Upper lobe of left lung (tissue), 6 donors: ENCODE results near the gene SEMA3G. TPM values are rescaled to one million over a fixed set of nuclear protein-coding genes. Genes with fewer than 3 reads are reported as not detected.

Experiments
- ATAC-seq, 2 donors: fragments of 200-7000 bp; cut with Tn5 transposase; one replicate each; pipeline ENCODE4 v1.9.1; 2022; ENCODE audit warnings: mild to moderate bottlenecking in 2 of 2, moderate library complexity in 2 of 2; ENCODE audit not compliant: low FRiP score in 2 of 2
- DNase-seq, 2 donors: peaks; one replicate each; pipeline ENCODE4 v3.0.0-alpha.2; 2019 to 2020
- H3K27ac ChIP-seq, 4 donors: fragments of 200-600 bp; sonication (generic); one replicate each; pipeline ENCODE4 v1.5.1; 2016 to 2019
- H3K27me3 ChIP-seq, 4 donors: fragments of 200-600 bp; sonication (generic); one replicate each; pipeline ENCODE4 v1.5.1; 2017 to 2019
- H3K36me3 ChIP-seq, 4 donors: fragments of 200-600 bp; sonication (generic); one replicate each; pipeline ENCODE4 v1.5.1; 2016 to 2019
- H3K4me1 ChIP-seq, 4 donors: fragments of 200-600 bp; sonication (generic); one replicate each; pipeline ENCODE4 v1.5.1; 2018 to 2019
- H3K4me3 ChIP-seq, 4 donors: fragments of 200-600 bp; sonication (generic); one replicate each; pipeline ENCODE4 v1.5.1; 2017 to 2019; ENCODE audit warnings: mild to moderate bottlenecking in 2 of 4, moderate library complexity in 1 of 4
- H3K9me3 ChIP-seq, 4 donors: fragments of 200-600 bp; sonication (generic); one replicate each; pipeline ENCODE4 v1.5.1; 2018 to 2019
- EP300 ChIP-seq, 4 donors: sonication (generic); formaldehyde crosslinking; IDR thresholded peaks; one replicate each; pipeline ENCODE4 v1.5.1; 2017; ENCODE audit warnings: antibody characterized with exemption in 4 of 4, control low read depth in 2 of 4
- POLR2A ChIP-seq, 4 donors: fragments of 450-650 bp; IDR thresholded peaks; one replicate each; pipeline ENCODE4 v1.5.1; 2016 to 2017; ENCODE audit warnings: antibody characterized with exemption in 4 of 4, mild to moderate bottlenecking in 2 of 4
- POLR2AphosphoS5 ChIP-seq, 2 donors: sonication (generic); formaldehyde crosslinking; IDR thresholded peaks; one replicate each; pipeline ENCODE4 v1.5.1; 2017; ENCODE audit warnings: antibody characterized with exemption in 2 of 2
- WGBS, 2 donors: methylation state at CpG; one replicate each; pipeline ENCODE4 v1.1.5; 2017 to 2018; 5-methylcytosine and 5-hydroxymethylcytosine counted together
- total RNA-seq, 6 donors: library from RNA; depleted of rRNA in 4 of 6; stranded (reverse); fragments of >200 nt in 4 of 6; gene quantifications; one replicate each; pipeline versions ENCODE4 v1.1.0 to v1.2.1, GENCODE V29; 2016 to 2021
- TF ChIP-seq, protein P1 (sequence below), 6 experiments: fragments of 450-650 bp in 4 of 6; fragments of 200-600 bp in 2 of 6; sonication (generic) in 2 of 6; IDR thresholded peaks; one replicate each; pipeline ENCODE4 v1.5.1; 2016 to 2019; ENCODE audit warnings: antibody characterized with exemption in 6 of 6
- donor health status: DM: no; HTN: no; CAD: no; lungs with moderate emphysema.
- donor health status: DM: no; HTN: yes; CAD: no; lungs with severe emphysema.

SEMA3G gene
- 10 to 100 TPM in 5 of 6 donors, 1 to 10 TPM in 1; 5.1 to 69.0 (median 20.7) TPM for total RNA-seq

DNA sequence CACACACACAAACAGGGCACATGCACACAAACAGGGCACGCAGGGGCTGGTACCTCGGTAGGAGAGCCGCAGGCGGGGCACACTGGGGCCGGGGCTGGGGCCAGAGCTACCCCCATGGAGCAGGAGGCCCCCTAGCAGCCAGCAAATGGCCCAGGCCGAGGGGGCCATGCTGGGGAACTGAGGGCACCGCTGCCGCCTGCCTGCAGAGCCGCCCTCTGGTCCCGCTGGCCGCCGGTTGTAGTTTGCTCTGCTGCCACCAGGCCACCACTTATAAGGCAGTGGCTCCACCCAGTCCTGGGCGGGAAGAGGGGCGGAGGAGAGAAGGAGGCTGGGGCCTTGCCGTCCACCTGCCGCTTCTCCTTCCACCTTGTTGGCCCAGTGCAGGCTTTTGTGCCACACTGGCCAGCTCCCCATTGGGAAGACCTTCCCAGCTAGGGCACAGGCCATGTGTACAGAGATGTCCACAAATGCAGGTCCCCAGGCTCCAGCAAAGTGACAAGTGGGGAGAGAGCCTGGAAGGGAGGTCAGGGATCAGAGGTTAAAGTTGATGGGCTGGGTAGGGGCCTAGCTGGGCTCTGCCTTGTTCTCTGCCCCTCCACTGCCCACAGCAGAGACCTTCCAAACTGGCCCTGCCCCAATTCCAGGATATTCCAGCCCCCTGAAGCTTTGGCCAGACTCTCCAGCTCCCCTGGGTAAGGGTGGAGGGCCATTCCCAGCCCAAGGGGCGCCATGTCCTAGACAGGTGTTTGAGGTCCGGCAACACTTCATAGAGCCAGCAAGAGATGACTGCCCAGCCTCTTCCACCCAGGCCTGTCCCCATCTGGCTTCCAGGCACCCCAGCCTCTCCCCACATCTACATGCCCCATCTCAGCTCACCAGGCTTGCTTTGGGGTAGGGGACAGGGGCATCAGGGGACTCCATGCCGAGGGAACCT is at the start of gene SEMA3G:
TSS of gene SEMA3G (minus strand) at position 244 of the 934 bp plus-strand sequence. CDS start at position 168, 76 bp downstream.
- DNase-seq (peak; percentile 90), ATAC-seq (peak; percentile 77 to 83)
- peaks cover 12 to 27% (median 20%) of the 10 kb centered on the region in 4 donors for H3K4me1 ChIP-seq
- no peaks in the 10 kb centered on the region for H3K36me3 ChIP-seq
- WGBS, 2 donors, result 16 to 51% methylated on average over 4 to 17 of the region's 19 CpGs
- TF ChIP-seq POLR2AphosphoS5 (IDR thresholded peaks at IDR 0.05) (peak; percentile 23 to 83), EP300 (IDR thresholded peaks at IDR 0.05) (no peak), POLR2A (IDR thresholded peaks at IDR 0.05) (peak in 2 of 4 donors; percentile 63 to 67)
- TF ChIP-seq, protein P1, sequence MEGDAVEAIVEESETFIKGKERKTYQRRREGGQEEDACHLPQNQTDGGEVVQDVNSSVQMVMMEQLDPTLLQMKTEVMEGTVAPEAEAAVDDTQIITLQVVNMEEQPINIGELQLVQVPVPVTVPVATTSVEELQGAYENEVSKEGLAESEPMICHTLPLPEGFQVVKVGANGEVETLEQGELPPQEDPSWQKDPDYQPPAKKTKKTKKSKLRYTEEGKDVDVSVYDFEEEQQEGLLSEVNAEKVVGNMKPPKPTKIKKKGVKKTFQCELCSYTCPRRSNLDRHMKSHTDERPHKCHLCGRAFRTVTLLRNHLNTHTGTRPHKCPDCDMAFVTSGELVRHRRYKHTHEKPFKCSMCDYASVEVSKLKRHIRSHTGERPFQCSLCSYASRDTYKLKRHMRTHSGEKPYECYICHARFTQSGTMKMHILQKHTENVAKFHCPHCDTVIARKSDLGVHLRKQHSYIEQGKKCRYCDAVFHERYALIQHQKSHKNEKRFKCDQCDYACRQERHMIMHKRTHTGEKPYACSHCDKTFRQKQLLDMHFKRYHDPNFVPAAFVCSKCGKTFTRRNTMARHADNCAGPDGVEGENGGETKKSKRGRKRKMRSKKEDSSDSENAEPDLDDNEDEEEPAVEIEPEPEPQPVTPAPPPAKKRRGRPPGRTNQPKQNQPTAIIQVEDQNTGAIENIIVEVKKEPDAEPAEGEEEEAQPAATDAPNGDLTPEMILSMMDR (IDR thresholded peaks at IDR 0.05), result peak; percentile 68 to 96 (median 92)
- H3K4me3 ChIP-seq, result peak within 1 kb of the TSS; percentile 26 to 58 (median 46)
- no peaks in the 10 kb centered on the region for H3K9me3 ChIP-seq
- H3K27ac ChIP-seq, result peak within 1 kb of the TSS; percentile 32 to 78 (median 56)
- H3K27me3 ChIP-seq, result no peaks in the 10 kb centered on the region

GRCh38 chr3:52494445-52494844 is 49.5 kb upstream of the SEMA3G start:
- ATAC-seq, result no peak
- WGBS, 2 donors, result 82 to 89% methylated on average over 7 of the region's 7 CpGs
- peak overlapping the region; percentile 76 to 84 (median 80) for H3K27ac ChIP-seq

DNA sequence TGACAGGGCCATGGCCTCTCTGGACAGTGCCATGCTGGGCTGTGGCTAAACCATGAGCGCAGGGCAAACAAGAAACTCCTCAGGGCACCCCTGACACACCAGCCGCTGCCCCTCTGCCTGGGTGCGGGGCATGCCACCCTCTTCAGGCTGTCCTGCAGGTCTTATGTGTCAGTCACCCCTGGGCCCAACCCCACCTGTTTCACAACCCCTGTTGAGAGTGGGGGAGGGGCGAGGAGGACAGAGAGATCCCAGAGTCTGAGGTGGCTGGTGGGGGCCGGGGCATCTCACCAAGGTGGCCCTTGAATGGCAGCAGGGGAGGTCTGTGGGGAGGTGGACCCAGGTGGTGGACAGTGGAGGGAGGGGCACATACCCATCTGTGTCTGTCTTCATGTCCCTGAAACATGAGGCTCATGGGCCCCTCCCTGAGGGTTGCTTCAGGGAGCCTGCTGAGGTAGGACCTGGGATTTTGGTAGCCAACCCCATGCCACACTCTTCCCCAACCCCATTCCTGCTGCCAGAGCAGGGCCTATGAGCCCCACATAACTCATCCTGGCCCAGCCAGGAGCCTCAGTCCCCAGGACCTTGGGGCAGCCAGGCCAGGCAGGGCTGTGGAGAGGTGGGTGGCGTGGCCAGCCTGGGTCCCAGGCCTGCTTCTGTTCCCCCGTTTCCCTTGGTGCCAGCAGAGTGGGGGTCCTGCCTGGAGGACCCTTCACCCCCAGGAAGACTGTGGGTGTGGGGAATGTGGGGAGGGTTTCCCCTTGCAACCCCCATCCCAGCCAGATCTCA is 48.5 kb upstream of the SEMA3G start:
- no peak for TF ChIP-seq POLR2A (IDR thresholded peaks at IDR 0.05)
- no peak for TF ChIP-seq POLR2AphosphoS5 (IDR thresholded peaks at IDR 0.05)
- TF ChIP-seq EP300 (IDR thresholded peaks at IDR 0.05), result no peak
- TF ChIP-seq, protein P1 (IDR thresholded peaks at IDR 0.05), result no peak
- DNase-seq (peak; percentile 37 to 70), ATAC-seq (no peak)
- H3K36me3 ChIP-seq, result peaks cover 24 to 49% (median 44%) of the 10 kb centered on the region in 4 donors
- peak overlapping the region in 2 of 4 donors; percentile 52 to 83 for H3K27ac ChIP-seq
- 83 to 100% methylated on average over 2 to 7 of the region's 7 CpGs for WGBS, 2 donors
- H3K9me3 ChIP-seq, result no peaks in the 10 kb centered on the region
- no peaks in the 10 kb centered on the region for H3K27me3 ChIP-seq
- H3K4me3 ChIP-seq, result no peak overlapping the region
- peaks cover 57 to 83% (median 70%) of the 10 kb centered on the region in 4 donors for H3K4me1 ChIP-seq

More at GRCh38 chr3:52494445-52494844, 49.5 kb upstream of the SEMA3G start:
- Histone ChIP-seq H3K4me1 (peaks cover 63 to 83% (median 69%) of the 10 kb centered on the region in 4 donors), H3K4me3 (no peak overlapping the region), H3K27me3 (no peaks in the 10 kb centered on the region), H3K9me3 (no peaks in the 10 kb centered on the region), H3K36me3 (peaks cover 19 to 39% (median 34%) of the 10 kb centered on the region in 4 donors)
- TF ChIP-seq EP300 (IDR thresholded peaks at IDR 0.05) (no peak), POLR2A (IDR thresholded peaks at IDR 0.05) (no peak), POLR2AphosphoS5 (IDR thresholded peaks at IDR 0.05) (no peak)
- TF ChIP-seq, protein P1 (IDR thresholded peaks at IDR 0.05), result no peak
- peak in 1 of 2 donors; percentile 52 for DNase-seq

DNA sequence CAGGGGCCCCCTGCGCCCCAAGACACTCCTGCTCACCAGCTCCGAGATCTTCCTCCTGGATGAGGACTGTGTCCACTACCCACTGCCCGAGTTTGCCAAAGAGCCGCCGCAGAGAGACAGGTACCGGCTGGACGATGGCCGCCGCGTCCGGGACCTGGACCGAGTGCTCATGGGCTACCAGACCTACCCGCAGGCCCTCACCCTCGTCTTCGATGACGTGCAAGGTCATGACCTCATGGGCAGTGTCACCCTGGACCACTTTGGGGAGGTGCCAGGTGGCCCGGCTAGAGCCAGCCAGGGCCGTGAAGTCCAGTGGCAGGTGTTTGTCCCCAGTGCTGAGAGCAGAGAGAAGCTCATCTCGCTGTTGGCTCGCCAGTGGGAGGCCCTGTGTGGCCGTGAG is 47.2 kb upstream of the SEMA3G start:
- Histone ChIP-seq H3K27me3 (no peaks in the 10 kb centered on the region), H3K4me3 (no peak overlapping the region), H3K27ac (peak overlapping the region in 2 of 4 donors; percentile 77 to 83), H3K36me3 (peaks cover 33 to 62% (median 56%) of the 10 kb centered on the region in 4 donors), H3K4me1 (peaks cover 57 to 73% (median 68%) of the 10 kb centered on the region in 4 donors), H3K9me3 (no peaks in the 10 kb centered on the region)
- ATAC-seq (no peak), DNase-seq (peak in 1 of 2 donors; percentile 76)
- WGBS, 2 donors, result 95 to 96% methylated on average over 14 to 21 of the region's 21 CpGs
- TF ChIP-seq POLR2AphosphoS5 (IDR thresholded peaks at IDR 0.05) (no peak), EP300 (IDR thresholded peaks at IDR 0.05) (no peak), POLR2A (IDR thresholded peaks at IDR 0.05) (no peak)
- TF ChIP-seq, protein P1 (IDR thresholded peaks at IDR 0.05), result no peak
